LNCAP (cell line): Measurements from ENCODE around the gene HIPK2.

Source experiments
- CTCF ChIP-seq: fragments of 450-650 bp; IDR thresholded peaks from 2 replicates; pipeline ENCODE4 v1.5.1; 2017; ENCODE audit warnings: mild to moderate bottlenecking

Gene HIPK2

GRCh38 chr7:139580435-139580834 is 197.4 kb downstream of the HIPK2 start:
- no peak for TF ChIP-seq CTCF

- no peak for TF ChIP-seq CTCF
These were observed 201.4 kb downstream of the HIPK2 start for GRCh38 chr7:139576179-139576973.

GRCh38 chr7:139575338-139575680 is 202.5 kb downstream of the HIPK2 start:
- no peak for TF ChIP-seq CTCF

GRCh38 chr7:139574618-139575337 is 203.0 kb downstream of the HIPK2 start:
- no peak for TF ChIP-seq CTCF

- TF ChIP-seq CTCF, result no peak
These were observed 203.9 kb downstream of the HIPK2 start for GRCh38 chr7:139573871-139574270.

GRCh38 chr7:139572704-139573385 is 205.0 kb downstream of the HIPK2 start:
- TF ChIP-seq CTCF, result no peak

GRCh38 chr7:139572071-139572470 is 205.7 kb downstream of the HIPK2 start:
- no peak for TF ChIP-seq CTCF
